Trophoblast cell (in vitro differentiated cells and primary cell): ENCODE data around the gene SLC6A19.

ENCODE experiments used
- DNase-seq, 2 donors: peaks; one replicate each; pipeline ENCODE4 v3.0.0-alpha.2; 2016
- H2AFZ ChIP-seq: 2 replicates; pipeline ENCODE4 v1.6.1; 2013; ENCODE audit warnings: low read length, moderate library complexity, mild to moderate bottlenecking; ENCODE audit not compliant: insufficient read depth, poor library complexity
- H2AK5ac ChIP-seq: 2 replicates; pipeline ENCODE4 v1.6.1; 2013; ENCODE audit warnings: mild to moderate bottlenecking, low read length
- H2BK120ac ChIP-seq: 2 replicates; pipeline ENCODE4 v1.6.1; 2013; ENCODE audit warnings: low read length, mild to moderate bottlenecking, moderate library complexity; ENCODE audit not compliant: insufficient read depth, poor library complexity
- H2BK12ac ChIP-seq: 2 replicates; pipeline ENCODE4 v1.6.1; 2013; ENCODE audit warnings: mild to moderate bottlenecking, low read length, moderate library complexity
- H2BK5ac ChIP-seq: 2 replicates; pipeline ENCODE4 v1.6.1; 2013; ENCODE audit warnings: low read length, low read depth, moderate library complexity, mild to moderate bottlenecking; ENCODE audit not compliant: poor library complexity
- H3K14ac ChIP-seq: 2 replicates; pipeline ENCODE4 v1.6.1; 2013; ENCODE audit warnings: mild to moderate bottlenecking, low read length
- H3K18ac ChIP-seq: 2 replicates; pipeline ENCODE4 v1.6.1; 2013; ENCODE audit warnings: mild to moderate bottlenecking, low read length
- H3K23ac ChIP-seq: 2 replicates; pipeline ENCODE4 v1.6.1; 2013; ENCODE audit warnings: low read length
- H3K27ac ChIP-seq: 2 replicates; pipeline ENCODE4 v1.5.1; 2013; ENCODE audit warnings: low read depth, mild to moderate bottlenecking, inconsistent platforms, low read length, moderate library complexity
- H3K27me3 ChIP-seq: 2 replicates; pipeline ENCODE4 v1.6.1; 2013; ENCODE audit warnings: inconsistent platforms, mild to moderate bottlenecking, low read length, moderate library complexity; ENCODE audit not compliant: insufficient read depth
- H3K36me3 ChIP-seq, 2 experiments: 1 replicate in 1 of 2; 2 replicates in 1 of 2; pipeline ENCODE4 v1.6.1; 2013; ENCODE audit warnings: low read length in 2 of 2, mild to moderate bottlenecking in 2 of 2, moderate library complexity in 1 of 2; ENCODE audit not compliant: insufficient read depth in 2 of 2, control insufficient read depth in 1 of 2
- H3K4ac ChIP-seq: 2 replicates; pipeline ENCODE4 v1.6.1; 2013; ENCODE audit warnings: low read depth, mild to moderate bottlenecking, low read length, moderate library complexity
- H3K4me1 ChIP-seq, 2 experiments: 1 replicate in 1 of 2; 2 replicates in 1 of 2; pipeline ENCODE4 v1.6.1; 2013; ENCODE audit warnings: low read length in 2 of 2, mild to moderate bottlenecking in 2 of 2, moderate library complexity in 1 of 2; ENCODE audit not compliant: insufficient read depth in 2 of 2, control insufficient read depth in 1 of 2
- H3K4me2 ChIP-seq: 2 replicates; pipeline ENCODE4 v1.6.1; 2013; ENCODE audit warnings: inconsistent platforms, mild to moderate bottlenecking, low read length, moderate library complexity
- H3K4me3 ChIP-seq: 2 replicates; pipeline ENCODE4 v1.5.1; 2013; ENCODE audit warnings: mild to moderate bottlenecking, low read depth, low read length, inconsistent platforms
- H3K79me1 ChIP-seq: one replicate; pipeline ENCODE4 v1.6.1; 2013; ENCODE audit warnings: low read length
- H3K79me2 ChIP-seq: 2 replicates; pipeline ENCODE4 v1.6.1; 2013; ENCODE audit warnings: low read length, mild to moderate bottlenecking; ENCODE audit not compliant: control insufficient read depth, insufficient read depth, poor library complexity
- H3K9ac ChIP-seq: 2 replicates; pipeline ENCODE4 v1.6.1; 2013; ENCODE audit warnings: mild to moderate bottlenecking, low read length
- H3K9me3 ChIP-seq: 2 replicates; pipeline ENCODE4 v1.6.1; 2013; ENCODE audit warnings: low read depth, mild to moderate bottlenecking, control low read depth, inconsistent platforms, low read length; ENCODE audit not compliant: insufficient read depth
- H4K12ac ChIP-seq: 2 replicates; pipeline ENCODE4 v1.6.1; 2013; ENCODE audit warnings: low read depth, mild to moderate bottlenecking, low read length, moderate library complexity
- H4K8ac ChIP-seq: 2 replicates; pipeline ENCODE4 v1.6.1; 2013; ENCODE audit warnings: low read depth, mild to moderate bottlenecking, low read length, moderate library complexity
- H4K91ac ChIP-seq: one replicate; pipeline ENCODE4 v1.6.1; 2013; ENCODE audit warnings: low read depth, mild to moderate bottlenecking, low read length, moderate library complexity
- WGBS: extraction: QIAGEN DNeasy Blood & Tissue Kit; methylation state at CpG from one replicate; pipeline ENCODE4 v1.1.7; 2013; ENCODE audit warnings: missing lambda C conversion rate; ENCODE audit not compliant: insufficient read length, insufficient coverage; ENCODE audit errors: extremely low coverage; 5-methylcytosine and 5-hydroxymethylcytosine counted together

Gene SLC6A19

DNA sequence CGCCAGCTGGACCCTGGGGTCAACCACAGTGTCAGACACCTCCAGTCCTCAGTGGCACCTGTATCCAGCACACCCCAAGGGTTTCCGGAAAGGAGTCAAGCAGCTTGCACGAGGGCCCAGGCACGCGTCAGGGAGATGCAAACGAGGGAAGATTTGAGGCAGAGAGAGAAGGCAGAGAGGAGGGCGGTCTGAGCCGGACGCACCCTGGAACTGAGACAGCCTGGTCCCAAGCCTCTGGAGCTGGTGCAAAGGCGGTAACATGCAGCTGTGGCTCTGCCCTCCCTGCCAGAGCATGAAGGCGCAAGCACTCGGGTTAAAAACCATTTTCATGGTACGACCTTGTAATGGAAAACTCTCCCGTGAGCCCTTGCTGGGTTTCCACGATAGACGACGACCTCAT, 56.0 kb downstream of the SLC6A19 start:
- Histone ChIP-seq H2AK5ac (no peak overlapping the region), H2BK12ac (no peak overlapping the region), H3K27me3 (no peaks in the 10 kb centered on the region), H3K79me2 (no peaks in the 10 kb centered on the region), H4K91ac (no peak overlapping the region), H2AFZ (no peak overlapping the region), H2BK5ac (no peak overlapping the region), H3K14ac (no peak overlapping the region), H3K4me3 (no peak overlapping the region), H3K36me3 (no peaks in the 10 kb centered on the region), H2BK120ac (no peak overlapping the region), H3K27ac (no peak overlapping the region), H3K4me2 (no peak overlapping the region), H4K12ac (no peak overlapping the region), H4K8ac (no peak overlapping the region), H3K9ac (no peak overlapping the region), H3K79me1 (no peaks in the 10 kb centered on the region), H3K4ac (no peak overlapping the region), H3K18ac (no peak overlapping the region), H3K9me3 (peaks cover 24% of the 10 kb centered on the region), H3K4me1 (no peaks in the 10 kb centered on the region), H3K23ac (no peak overlapping the region)
- no CpG with 5 or more reads among the region's 17 CpGs for WGBS
- no peak for DNase-seq

DNA sequence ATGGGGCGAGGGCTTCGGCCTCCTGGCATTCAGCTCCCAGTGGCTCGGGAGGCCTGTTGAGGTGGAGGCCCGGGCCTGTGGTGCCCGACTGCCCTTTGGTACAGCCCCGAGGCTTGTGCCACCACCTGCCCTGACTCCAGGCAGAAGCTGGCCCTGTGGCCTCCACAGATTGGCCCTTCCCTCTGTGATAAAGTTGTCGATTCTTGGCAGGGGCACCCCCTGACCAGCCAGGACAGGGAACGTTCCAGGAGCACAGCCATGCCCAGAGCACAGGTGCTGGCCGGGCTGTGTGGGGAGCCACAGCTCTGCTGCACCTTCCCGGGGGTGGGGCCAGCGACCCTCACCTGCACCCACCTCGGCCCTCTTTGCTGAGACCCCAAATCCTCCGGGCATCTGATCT, 56.4 kb downstream of the SLC6A19 start:
- Histone ChIP-seq H3K4me3 (no peak overlapping the region), H3K23ac (no peak overlapping the region), H3K18ac (no peak overlapping the region), H3K4me2 (no peak overlapping the region), H3K36me3 (no peaks in the 10 kb centered on the region), H4K91ac (no peak overlapping the region), H2BK5ac (no peak overlapping the region), H3K4me1 (no peaks in the 10 kb centered on the region), H2AFZ (no peak overlapping the region), H2BK120ac (no peak overlapping the region), H3K27me3 (no peaks in the 10 kb centered on the region), H3K14ac (no peak overlapping the region), H3K4ac (no peak overlapping the region), H2AK5ac (no peak overlapping the region), H4K8ac (no peak overlapping the region), H3K79me1 (no peaks in the 10 kb centered on the region), H3K79me2 (no peaks in the 10 kb centered on the region), H2BK12ac (no peak overlapping the region), H3K9ac (no peak overlapping the region), H3K9me3 (peaks cover 29% of the 10 kb centered on the region), H3K27ac (no peak overlapping the region), H4K12ac (no peak overlapping the region)
- WGBS, result no CpG with 5 or more reads among the region's 13 CpGs
- DNase-seq, result no peak

DNA sequence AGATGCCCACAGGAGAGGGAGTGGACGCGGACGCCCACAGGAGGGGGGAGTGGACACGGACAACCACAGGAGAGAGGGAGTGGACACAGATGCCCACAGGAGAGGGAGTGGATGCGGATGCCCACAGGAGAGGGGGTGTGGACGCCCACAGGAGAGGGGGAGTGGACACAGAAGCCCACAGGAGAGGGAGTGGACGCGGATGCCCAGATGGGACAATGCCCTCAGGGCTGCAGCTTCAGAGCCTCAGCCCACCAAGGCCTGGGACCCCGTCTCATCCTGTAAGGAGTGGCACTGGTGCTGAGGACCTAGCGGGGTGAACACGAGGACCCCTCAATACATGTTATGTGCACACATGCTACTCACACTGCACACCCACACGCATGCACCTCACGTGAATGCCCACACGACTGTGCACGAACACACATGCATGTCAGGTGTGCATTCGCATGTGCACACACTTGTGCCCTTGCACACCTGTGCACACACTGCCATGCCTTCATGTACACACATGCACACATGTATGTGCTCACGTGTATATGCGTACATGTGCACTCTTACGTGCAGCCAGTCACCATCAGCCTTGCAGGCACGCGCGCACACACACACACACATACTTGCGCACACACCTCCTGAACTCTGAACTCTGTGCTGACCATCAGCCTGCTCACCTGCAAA, 58.5 kb downstream of the SLC6A19 start:
- Histone ChIP-seq H3K4me1 (no peaks in the 10 kb centered on the region), H3K9me3 (peaks cover 37% of the 10 kb centered on the region), H3K23ac (no peak overlapping the region), H2BK5ac (no peak overlapping the region), H3K27me3 (no peaks in the 10 kb centered on the region), H2AFZ (no peak overlapping the region), H3K18ac (no peak overlapping the region), H2BK120ac (no peak overlapping the region), H4K12ac (no peak overlapping the region), H3K4me2 (no peak overlapping the region), H3K79me1 (no peaks in the 10 kb centered on the region), H3K4ac (no peak overlapping the region), H3K79me2 (no peaks in the 10 kb centered on the region), H4K8ac (no peak overlapping the region), H2AK5ac (no peak overlapping the region), H3K4me3 (no peak overlapping the region), H3K27ac (no peak overlapping the region), H4K91ac (no peak overlapping the region), H2BK12ac (no peak overlapping the region), H3K36me3 (no peaks in the 10 kb centered on the region), H3K14ac (no peak overlapping the region), H3K9ac (no peak overlapping the region)
- no peak for DNase-seq
- no CpG with 5 or more reads among the region's 23 CpGs for WGBS

DNA sequence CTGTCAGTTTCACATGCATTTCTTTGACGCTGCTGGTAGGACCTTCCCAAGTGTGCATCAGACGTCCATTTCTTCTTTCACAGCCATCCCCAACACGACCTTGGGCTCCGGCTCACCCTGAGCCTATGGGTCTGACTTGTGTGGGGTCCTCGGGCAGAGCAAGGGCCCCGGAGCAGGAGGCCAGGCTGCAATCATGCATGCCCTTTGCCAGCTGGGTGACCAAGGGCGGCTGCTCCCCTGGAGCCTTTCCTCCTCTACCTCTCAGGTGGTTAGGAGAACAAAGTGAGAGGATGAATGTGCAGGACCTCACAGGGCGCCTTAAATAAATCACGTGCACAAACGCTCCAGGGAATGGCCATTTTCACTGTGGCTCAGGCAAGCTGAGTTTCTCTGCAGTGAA, 60.2 kb downstream of the SLC6A19 start:
- Histone ChIP-seq H3K4me2 (no peak overlapping the region), H3K79me2 (no peaks in the 10 kb centered on the region), H3K27me3 (no peaks in the 10 kb centered on the region), H3K36me3 (no peaks in the 10 kb centered on the region), H3K4me1 (no peaks in the 10 kb centered on the region), H3K9ac (no peak overlapping the region), H4K91ac (no peak overlapping the region), H3K18ac (no peak overlapping the region), H2BK120ac (no peak overlapping the region), H3K4ac (no peak overlapping the region), H3K27ac (no peak overlapping the region), H3K4me3 (no peak overlapping the region), H3K79me1 (no peaks in the 10 kb centered on the region), H2BK5ac (no peak overlapping the region), H3K14ac (no peak overlapping the region), H2AFZ (no peak overlapping the region), H3K23ac (no peak overlapping the region), H2BK12ac (no peak overlapping the region), H4K12ac (no peak overlapping the region), H3K9me3 (peaks cover 37% of the 10 kb centered on the region), H4K8ac (no peak overlapping the region), H2AK5ac (no peak overlapping the region)
- no peak for DNase-seq
- no CpG with 5 or more reads among the region's 10 CpGs for WGBS
